ENCODE data around the gene MEIOC. TPM values are rescaled to one million over a fixed set of nuclear protein-coding genes. Genes with fewer than 3 reads are reported as not detected.

Gene MEIOC
- total and polyA plus RNA-seq, 9 of the 15 experiments (the other 6 are each of a cell fraction or from before 2014, with no cell fraction given): 0.04 to 0.23 (median 0.06) TPM; not detected in 5

GRCh38 chr17:44708401-44709263, 52.4 kb downstream of the MEIOC start, which contains the start of gene DBF4B (continued):
- TF ChIP-seq STAT6 (CRISPR knock-in tag; IDR thresholded peaks at IDR 0.05): no peak
- no peak for TF ChIP-seq ZNF639 (CRISPR knock-in tag; conservative IDR thresholded peaks at IDR 0.05 in 1 of 2, IDR thresholded peaks at IDR 0.05 in 1 of 2)
- peak; percentile 56 for TF ChIP-seq ASH1L (IDR thresholded peaks at IDR 0.05; ENCODE audit: borderline replicate concordance, low read depth, partially characterized antibody)
- no peak for TF ChIP-seq ZC3H8 (IDR thresholded peaks at IDR 0.05)
- TF ChIP-seq ZSCAN29 (IDR thresholded peaks at IDR 0.05): no peak
- no peak for TF ChIP-seq MXD1 (CRISPR knock-in tag; IDR thresholded peaks at IDR 0.05; ENCODE audit: borderline replicate concordance, poor library complexity, severe bottlenecking)
- TF ChIP-seq RFX1 (IDR thresholded peaks at IDR 0.05): no peak
- TF ChIP-seq MLLT1 (IDR thresholded peaks at IDR 0.05): peak in 1 of 2 experiments; percentile 66; a peak in 1 of 4 replicates
- TF ChIP-seq EP400 (IDR thresholded peaks at IDR 0.05): peak; percentile 82
- no peak for TF ChIP-seq ZNF583 (CRISPR knock-in tag; IDR thresholded peaks at IDR 0.05)
- peak; percentile 100 for TF ChIP-seq ZNF407 (IDR thresholded peaks at IDR 0.05; ENCODE audit: low read depth)
- no peak for TF ChIP-seq ZNF41 (CRISPR knock-in tag; conservative IDR thresholded peaks at IDR 0.05)

Measured in K562 (cell line).